K562 (cell line): ENCODE results near the gene TSPYL6. TPM values are rescaled to one million over a fixed set of nuclear protein-coding genes. Genes with fewer than 3 reads are reported as not detected.

Source experiments
- ATF7 ChIP-seq: fragments of 450-650 bp; IDR thresholded peaks from 2 replicates; pipeline ENCODE4 v1.7.1; 2014; ENCODE audit warnings: mild to moderate bottlenecking, moderate library complexity
- CREB3 ChIP-seq: fragments of 450-650 bp; conservative IDR thresholded peaks from 2 replicates; pipeline ENCODE4 v1.6.1; 2016; ENCODE audit warnings: missing genetic modification characterization, low read depth, mild to moderate bottlenecking, missing compliant biosample characterization, moderate library complexity
- FOSL1 ChIP-seq: fragments of 200-800 bp; sonication (Bioruptor generic); conservative IDR thresholded peaks from 2 replicates; pipeline ENCODE4 v1.6.1; 2016; ENCODE audit warnings: missing genetic modification characterization, missing compliant biosample characterization
- GTF2E2 ChIP-seq: fragments of 200-800 bp; sonication (Bioruptor generic); IDR thresholded peaks from 2 replicates; pipeline ENCODE4 v1.6.1; 2016; ENCODE audit warnings: missing genetic modification characterization, missing compliant biosample characterization
- HDGF ChIP-seq: fragments of 450-650 bp; IDR thresholded peaks from 2 replicates; pipeline ENCODE4 v1.6.1; 2016
- HEY1 ChIP-seq: fragments of 250-450 bp; sonication (Bioruptor Pico); IDR thresholded peaks from 2 replicates; pipeline ENCODE4 v1.5.0; 2020; ENCODE audit warnings: mild to moderate bottlenecking, moderate library complexity, borderline replicate concordance
- KDM2B ChIP-seq: fragments of 250-450 bp; sonication (Bioruptor Pico); IDR thresholded peaks from 2 replicates; pipeline ENCODE4 v1.8.0; 2021; ENCODE audit warnings: mild to moderate bottlenecking, moderate library complexity
- NFRKB ChIP-seq: fragments of 450-650 bp; IDR thresholded peaks from 2 replicates; pipeline ENCODE4 v1.6.1; 2016; ENCODE audit warnings: low read depth
- POLR2B ChIP-seq: fragments of 450-650 bp; IDR thresholded peaks from 2 replicates; pipeline ENCODE4 v1.6.1; 2018; ENCODE audit warnings: low read depth; ENCODE audit not compliant: partially characterized antibody
- TAL1 ChIP-seq: fragments of 450-650 bp; IDR thresholded peaks from 2 replicates; pipeline ENCODE4 v1.6.1; 2016; ENCODE audit warnings: mild to moderate bottlenecking
- TSHZ1 ChIP-seq: fragments of 250-450 bp; sonication (Bioruptor Pico); IDR thresholded peaks from 2 replicates; pipeline ENCODE4 v1.4.0; 2020; ENCODE audit warnings: mild to moderate bottlenecking, moderate library complexity
- XRCC5 ChIP-seq: fragments of 200-400 bp; formaldehyde crosslinking; IDR thresholded peaks from 2 replicates; pipeline ENCODE4 v1.6.1; 2017; ENCODE audit warnings: low read depth, mild to moderate bottlenecking, low read length
- ZBED1 ChIP-seq: IDR thresholded peaks from 2 replicates; pipeline ENCODE4 v1.6.1; 2014
- ZC3H11A ChIP-seq: IDR thresholded peaks from 2 replicates; pipeline ENCODE4 v1.6.1; 2012; ENCODE audit warnings: low read depth, low read length, improper control_type of control experiment
- ZNF3 ChIP-seq: fragments of 250-450 bp; sonication (Bioruptor Pico); IDR thresholded peaks from 2 replicates; pipeline ENCODE4 v1.5.0; 2021; ENCODE audit warnings: mild to moderate bottlenecking, moderate library complexity
- ZNF583 ChIP-seq: fragments of 250-450 bp; sonication (Bioruptor Pico); IDR thresholded peaks from 2 replicates; pipeline ENCODE4 v1.4.0; 2020
- ZNF639 ChIP-seq, 2 experiments: fragments of 200-800 bp in 1 of 2; sonication (Bioruptor generic) in 1 of 2; sonication (generic) in 1 of 2; formaldehyde crosslinking in 1 of 2; IDR thresholded peaks in 1 of 2; conservative IDR thresholded peaks in 1 of 2; 2 replicates each; pipeline versions ENCODE4 v1.5.0 to v1.6.1; 2016 to 2020; ENCODE audit warnings: missing compliant biosample characterization in 1 of 2, missing genetic modification characterization in 1 of 2, missing genetic modification reagents in 1 of 2
- ZNF780A ChIP-seq: fragments of 250-450 bp; sonication (Bioruptor Pico); IDR thresholded peaks from 2 replicates; pipeline ENCODE4 v1.5.0; 2021; ENCODE audit warnings: mild to moderate bottlenecking
- polyA plus RNA-seq, 8 experiments: library from polyadenylated mRNA; depleted of rRNA in 4 of 8; stranded (reverse) in 5 of 8; unstranded in 3 of 8; fragments of >200 nt; fragmentation: Nextera tagmentation in 2 of 8; fragmentation: Illumina TruSeq in 1 of 8; extraction: Ambion mirVana in 2 of 8; extraction: Trizol in 1 of 8; gene quantifications; 2 replicates each; pipeline versions ENCODE4 v1.2.1 to v1.2.3, GENCODE V29; 2011 to 2014; ENCODE audit warnings: inconsistent platforms in 1 of 8, missing spikeins in 1 of 8
- total RNA-seq, 7 experiments: library from RNA; depleted of rRNA in 6 of 7; stranded (reverse); fragments of >200 nt in 6 of 7; fragmentation: Illumina TruSeq in 2 of 7; extraction: Trizol in 2 of 7; gene quantifications; 2 replicates each; pipeline versions ENCODE4 v1.2.1 to v1.2.3, GENCODE V29; 2011 to 2021; ENCODE audit warnings: low replicate concordance in 1 of 7
- TF ChIP-seq, protein P1 (sequence below): fragments of 200-800 bp; sonication (Bioruptor generic); IDR thresholded peaks from 2 replicates; pipeline ENCODE4 v1.6.1; 2017; ENCODE audit warnings: missing genetic modification characterization, missing compliant biosample characterization
- TF ChIP-seq, protein P2 (sequence below): fragments of 450-650 bp; IDR thresholded peaks from 2 replicates; pipeline ENCODE4 v1.6.1; 2014; ENCODE audit warnings: low read depth, mild to moderate bottlenecking, moderate library complexity, borderline replicate concordance

The TSPYL6 gene
- total and polyA plus RNA-seq, 9 of the 15 experiments (the other 6 are each of a cell fraction or from before 2014, with no cell fraction given) = 1.5 to 10.1 (median 7.6) TPM

DNA sequence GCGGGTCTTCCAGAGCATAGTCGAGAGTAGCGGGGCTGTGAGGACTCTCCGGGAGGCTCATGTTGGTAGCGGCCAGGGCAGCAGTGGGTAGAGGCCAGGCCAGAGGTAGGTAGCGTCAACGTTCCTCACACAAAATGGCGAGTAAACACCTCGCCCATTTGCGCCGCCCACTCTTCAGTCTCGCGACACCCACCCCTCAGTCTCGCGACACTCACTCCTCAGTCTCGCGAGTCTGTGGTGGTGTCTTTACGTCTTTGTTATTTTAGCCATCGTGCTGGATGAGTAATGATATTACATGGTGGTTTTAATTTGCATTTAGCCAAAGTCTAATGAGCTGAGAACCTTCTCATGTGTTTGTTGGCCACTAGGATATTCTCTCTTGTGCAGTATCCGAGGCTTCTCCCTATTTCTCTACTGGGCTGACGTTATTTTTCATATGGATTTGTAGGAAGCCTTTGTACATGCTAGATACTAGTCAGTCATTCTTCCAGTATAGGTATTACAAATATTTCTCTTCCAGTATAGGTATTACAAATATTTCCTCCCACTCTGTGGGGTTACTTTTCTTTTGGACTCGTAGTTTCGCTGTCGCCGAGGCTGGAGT is at the start of gene TSPYL6 (continued):
- TF ChIP-seq, protein P1, sequence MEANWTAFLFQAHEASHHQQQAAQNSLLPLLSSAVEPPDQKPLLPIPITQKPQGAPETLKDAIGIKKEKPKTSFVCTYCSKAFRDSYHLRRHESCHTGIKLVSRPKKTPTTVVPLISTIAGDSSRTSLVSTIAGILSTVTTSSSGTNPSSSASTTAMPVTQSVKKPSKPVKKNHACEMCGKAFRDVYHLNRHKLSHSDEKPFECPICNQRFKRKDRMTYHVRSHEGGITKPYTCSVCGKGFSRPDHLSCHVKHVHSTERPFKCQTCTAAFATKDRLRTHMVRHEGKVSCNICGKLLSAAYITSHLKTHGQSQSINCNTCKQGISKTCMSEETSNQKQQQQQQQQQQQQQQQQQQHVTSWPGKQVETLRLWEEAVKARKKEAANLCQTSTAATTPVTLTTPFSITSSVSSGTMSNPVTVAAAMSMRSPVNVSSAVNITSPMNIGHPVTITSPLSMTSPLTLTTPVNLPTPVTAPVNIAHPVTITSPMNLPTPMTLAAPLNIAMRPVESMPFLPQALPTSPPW (CRISPR knock-in tag) = peak; percentile 35; the same call in 1 of the 2 replicates
- TF ChIP-seq NFRKB (0 out of 2 replicates have a peak, but pooled peaks have one; percentile 53), ZNF583 (CRISPR knock-in tag) (no peak), ZC3H11A (no peak), ZNF780A (CRISPR knock-in tag) (no peak), XRCC5 (no peak), POLR2B (peak; percentile 62), ZBED1 (0 out of 2 replicates have a peak, but pooled peaks have one; percentile 55), CREB3 (no peak), KDM2B (CRISPR knock-in tag) (no peak), HEY1 (CRISPR knock-in tag) (no peak), ATF7 (no peak), TAL1 (no peak), GTF2E2 (no peak), ZNF639 (CRISPR knock-in tag; conservative IDR thresholded peaks at IDR 0.05 in 1 of 2, IDR thresholded peaks at IDR 0.05 in 1 of 2) (0 out of 4 replicates have a peak, but pooled peaks of 1 of the 2 experiments have one; percentile 27), FOSL1 (tag) (no peak), TSHZ1 (CRISPR knock-in tag) (no peak), HDGF (no peak), ZNF3 (CRISPR knock-in tag) (no peak)
- TF ChIP-seq, protein P2, sequence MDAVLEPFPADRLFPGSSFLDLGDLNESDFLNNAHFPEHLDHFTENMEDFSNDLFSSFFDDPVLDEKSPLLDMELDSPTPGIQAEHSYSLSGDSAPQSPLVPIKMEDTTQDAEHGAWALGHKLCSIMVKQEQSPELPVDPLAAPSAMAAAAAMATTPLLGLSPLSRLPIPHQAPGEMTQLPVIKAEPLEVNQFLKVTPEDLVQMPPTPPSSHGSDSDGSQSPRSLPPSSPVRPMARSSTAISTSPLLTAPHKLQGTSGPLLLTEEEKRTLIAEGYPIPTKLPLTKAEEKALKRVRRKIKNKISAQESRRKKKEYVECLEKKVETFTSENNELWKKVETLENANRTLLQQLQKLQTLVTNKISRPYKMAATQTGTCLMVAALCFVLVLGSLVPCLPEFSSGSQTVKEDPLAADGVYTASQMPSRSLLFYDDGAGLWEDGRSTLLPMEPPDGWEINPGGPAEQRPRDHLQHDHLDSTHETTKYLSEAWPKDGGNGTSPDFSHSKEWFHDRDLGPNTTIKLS = peak; percentile 95
